ENCODE results near the gene LPAR2.

LPAR2 gene

DNA sequence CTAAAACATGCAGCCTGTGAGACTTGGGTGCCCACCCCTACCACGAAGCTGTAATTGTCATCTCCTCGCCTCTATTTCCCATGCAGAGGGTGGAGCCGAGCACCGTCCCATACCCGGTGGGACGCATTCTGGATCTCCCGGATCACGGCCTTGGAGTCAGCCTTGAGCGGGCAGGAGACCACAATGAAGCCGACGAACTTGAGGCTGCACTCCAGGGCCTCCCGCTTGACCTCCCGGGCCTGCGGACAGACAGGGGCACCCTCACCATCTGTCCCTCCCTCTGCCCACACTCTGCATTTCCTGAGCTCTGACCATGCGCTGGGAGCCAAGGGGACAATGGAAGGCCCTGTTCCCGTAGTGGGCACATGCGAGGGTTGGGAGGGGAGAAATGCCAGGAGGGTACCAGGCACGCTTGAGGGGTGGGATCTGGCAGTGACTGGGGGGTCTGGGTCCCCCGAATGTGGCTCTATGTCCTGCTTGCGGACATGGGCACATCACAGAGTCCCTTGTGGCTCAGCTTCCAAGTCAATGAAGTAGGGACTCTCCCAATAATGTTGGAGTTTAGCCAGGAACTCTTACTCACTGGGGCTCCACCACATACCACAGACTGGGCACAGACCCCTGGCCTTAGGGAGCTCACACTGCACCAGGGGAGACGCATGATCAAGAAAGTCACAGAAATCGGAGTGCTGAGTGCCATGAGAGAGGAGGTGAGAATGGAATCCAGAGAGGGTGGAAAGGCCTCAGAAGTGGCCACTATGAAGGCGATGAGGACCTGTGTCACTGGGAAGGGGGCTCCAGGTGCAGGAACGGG lies 24.7 kb upstream of the LPAR2 start:
- TF ChIP-seq, protein P1, sequence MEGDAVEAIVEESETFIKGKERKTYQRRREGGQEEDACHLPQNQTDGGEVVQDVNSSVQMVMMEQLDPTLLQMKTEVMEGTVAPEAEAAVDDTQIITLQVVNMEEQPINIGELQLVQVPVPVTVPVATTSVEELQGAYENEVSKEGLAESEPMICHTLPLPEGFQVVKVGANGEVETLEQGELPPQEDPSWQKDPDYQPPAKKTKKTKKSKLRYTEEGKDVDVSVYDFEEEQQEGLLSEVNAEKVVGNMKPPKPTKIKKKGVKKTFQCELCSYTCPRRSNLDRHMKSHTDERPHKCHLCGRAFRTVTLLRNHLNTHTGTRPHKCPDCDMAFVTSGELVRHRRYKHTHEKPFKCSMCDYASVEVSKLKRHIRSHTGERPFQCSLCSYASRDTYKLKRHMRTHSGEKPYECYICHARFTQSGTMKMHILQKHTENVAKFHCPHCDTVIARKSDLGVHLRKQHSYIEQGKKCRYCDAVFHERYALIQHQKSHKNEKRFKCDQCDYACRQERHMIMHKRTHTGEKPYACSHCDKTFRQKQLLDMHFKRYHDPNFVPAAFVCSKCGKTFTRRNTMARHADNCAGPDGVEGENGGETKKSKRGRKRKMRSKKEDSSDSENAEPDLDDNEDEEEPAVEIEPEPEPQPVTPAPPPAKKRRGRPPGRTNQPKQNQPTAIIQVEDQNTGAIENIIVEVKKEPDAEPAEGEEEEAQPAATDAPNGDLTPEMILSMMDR (conservative IDR thresholded peaks at IDR 0.05; ENCODE audit: control insufficient read depth, insufficient read depth, low read depth, low read length): no peak
- DNase-seq (ENCODE audit: low read depth): peak; percentile 44
- no peak overlapping the region for H3K4me3 ChIP-seq (ENCODE audit: control insufficient read depth, low read depth, low read length)

DNA sequence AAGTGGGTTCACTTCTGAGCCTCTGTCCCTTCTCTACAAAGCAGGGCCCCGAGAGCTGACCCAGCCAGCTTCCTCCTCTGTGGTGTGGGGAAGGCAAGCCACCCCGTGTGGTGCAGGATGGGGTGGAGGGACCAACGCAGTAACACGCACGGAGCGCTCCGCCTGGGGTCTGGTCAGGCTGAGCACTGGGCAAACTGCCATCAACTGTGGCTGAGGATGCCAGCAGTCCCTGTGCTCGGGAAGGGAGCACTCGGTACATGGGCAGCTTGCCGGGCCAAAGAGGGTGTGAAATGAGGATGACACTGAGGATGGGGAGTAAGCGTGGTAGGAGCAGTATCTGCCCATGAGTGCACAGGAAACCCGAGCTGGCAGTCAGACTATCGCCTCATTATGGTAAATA lies 23.1 kb upstream of the LPAR2 start:
- H3K4me3 ChIP-seq (ENCODE audit: control insufficient read depth, low read depth, low read length): no peak overlapping the region
- DNase-seq (ENCODE audit: low read depth): no peak
- TF ChIP-seq, protein P1 (conservative IDR thresholded peaks at IDR 0.05; ENCODE audit: control insufficient read depth, insufficient read depth, low read depth, low read length): no peak

DNA sequence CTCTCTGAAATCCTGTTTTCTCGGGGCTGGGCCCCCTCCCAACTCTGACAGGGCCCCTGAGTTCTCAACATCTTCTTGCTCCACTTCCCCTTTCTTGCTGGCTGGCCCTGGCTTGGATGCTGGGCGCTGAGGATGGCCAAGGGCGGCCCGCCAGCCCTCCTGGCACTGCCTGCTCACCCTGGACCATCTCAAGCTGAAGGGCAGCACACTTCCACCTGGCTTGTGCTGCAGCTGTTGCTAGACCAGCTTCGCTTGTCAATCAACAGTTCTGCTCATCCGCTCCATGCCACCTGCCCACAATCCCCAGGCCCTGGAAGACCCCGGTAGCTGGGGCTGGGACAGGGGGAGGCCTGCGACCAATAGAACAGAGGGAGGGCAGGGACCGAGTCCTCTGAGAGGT lies 22.3 kb upstream of the LPAR2 start:
- TF ChIP-seq, protein P1 (conservative IDR thresholded peaks at IDR 0.05; ENCODE audit: control insufficient read depth, insufficient read depth, low read depth, low read length): no peak

DNA sequence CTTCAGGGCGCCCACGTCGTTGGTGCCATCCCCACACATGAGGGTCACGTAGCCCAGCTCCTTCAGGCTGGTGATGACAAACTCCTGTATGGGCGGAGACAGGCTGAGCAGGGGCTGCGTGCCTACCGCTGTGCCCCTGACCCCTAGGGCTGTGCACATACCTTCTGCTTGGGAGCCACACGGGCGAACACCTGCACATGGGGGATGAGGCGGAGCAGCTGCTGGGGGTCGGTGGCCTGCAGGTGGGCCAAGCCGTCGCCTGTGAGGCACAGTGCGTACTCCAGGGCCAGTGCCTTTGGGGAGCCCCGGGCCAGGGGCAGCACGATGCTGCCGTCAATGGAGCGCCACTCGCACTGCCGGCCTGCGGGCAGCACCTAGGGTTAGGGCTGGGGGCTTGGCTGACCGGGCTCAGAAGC lies 21.6 kb upstream of the LPAR2 start:
- H3K4me3 ChIP-seq (ENCODE audit: control insufficient read depth, low read depth, low read length): no peak overlapping the region
- TF ChIP-seq, protein P1 (conservative IDR thresholded peaks at IDR 0.05; ENCODE audit: control insufficient read depth, insufficient read depth, low read depth, low read length): no peak
- no peak for DNase-seq (ENCODE audit: low read depth)

More for the DNA sequence above, 22.3 kb upstream of the LPAR2 start:
- DNase-seq (ENCODE audit: low read depth): no peak
- H3K4me3 ChIP-seq (ENCODE audit: control insufficient read depth, low read depth, low read length): no peak overlapping the region

DNA sequence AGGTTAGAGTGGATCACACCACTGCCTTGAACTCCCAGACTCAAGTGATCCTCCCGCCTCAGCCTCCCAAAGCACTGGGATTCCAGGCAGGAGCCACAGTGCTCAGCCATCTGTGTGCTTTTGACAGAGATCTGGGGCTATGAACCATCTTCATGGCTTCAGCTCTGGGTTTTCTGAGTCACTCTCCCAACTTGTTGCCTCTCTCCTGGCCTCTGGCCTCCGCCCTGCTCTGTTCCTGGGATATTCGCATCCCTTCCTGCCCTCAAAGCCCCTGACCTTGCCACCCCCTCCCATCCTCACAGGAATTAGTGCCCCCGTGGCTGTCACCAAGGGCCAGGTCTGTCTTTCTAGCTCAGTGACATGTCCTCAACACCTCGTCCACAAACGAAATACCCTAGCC lies 21.1 kb upstream of the LPAR2 start:
- no peak overlapping the region for H3K4me3 ChIP-seq (ENCODE audit: control insufficient read depth, low read depth, low read length)
- DNase-seq (ENCODE audit: low read depth): no peak
- TF ChIP-seq, protein P1 (conservative IDR thresholded peaks at IDR 0.05; ENCODE audit: control insufficient read depth, insufficient read depth, low read depth, low read length): no peak

DNA sequence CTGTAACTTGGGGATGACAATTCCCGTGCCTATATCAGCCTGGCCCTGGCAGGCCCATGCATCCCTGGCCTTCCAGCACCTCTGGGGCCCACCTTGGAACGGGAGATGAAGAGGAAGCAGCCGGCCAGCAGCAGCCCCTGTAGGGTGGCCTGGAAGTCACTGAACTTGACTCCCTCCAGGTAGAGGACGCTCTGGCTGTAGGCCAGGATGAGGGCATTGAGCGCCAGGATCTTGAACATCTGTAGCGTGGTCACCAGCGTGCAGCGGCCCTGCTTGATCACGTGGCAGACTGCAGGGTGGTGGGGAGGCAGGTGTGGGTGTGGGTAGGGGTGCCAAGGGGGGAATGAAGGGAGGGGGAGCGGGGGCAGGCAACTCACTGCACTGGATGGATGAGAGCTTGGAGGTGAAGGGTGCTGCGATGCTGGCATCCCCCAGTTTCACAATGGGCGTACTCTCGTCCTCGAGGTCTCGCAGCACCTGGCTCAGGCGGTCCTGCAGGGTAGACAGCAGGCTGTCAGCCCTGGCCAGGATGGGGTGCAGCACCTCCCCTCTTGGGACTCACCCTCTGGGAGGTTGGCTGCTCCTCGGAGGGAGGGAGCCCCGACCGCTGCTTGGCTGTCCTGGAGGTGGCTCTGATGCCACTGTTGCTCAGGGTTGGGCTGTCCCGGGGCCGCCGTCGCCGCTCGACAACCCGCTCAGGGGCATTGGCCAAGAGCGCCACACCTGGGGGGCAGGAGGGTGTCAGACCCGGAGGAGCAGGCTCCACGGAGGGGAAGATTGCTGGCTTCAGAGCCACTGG lies 19.2 kb upstream of the LPAR2 start:
- no peak for DNase-seq (ENCODE audit: low read depth)
- no peak overlapping the region for H3K4me3 ChIP-seq (ENCODE audit: control insufficient read depth, low read depth, low read length)
- TF ChIP-seq, protein P1 (conservative IDR thresholded peaks at IDR 0.05; ENCODE audit: control insufficient read depth, insufficient read depth, low read depth, low read length): no peak
